Activated gamma-delta T cell (primary cell): Measurements from ENCODE around the gene HDAC6.
"Not testable (repeated sequence)": the region's sequence is repeated elsewhere in the genome, so short reads cannot be mapped to it uniquely, and the experiment has no call there.

ENCODE experiments used
- DNase-seq: peaks from one replicate; lab custom pipeline; 2025; lab: John Stamatoyannopoulos, UW

HDAC6 gene

DNA sequence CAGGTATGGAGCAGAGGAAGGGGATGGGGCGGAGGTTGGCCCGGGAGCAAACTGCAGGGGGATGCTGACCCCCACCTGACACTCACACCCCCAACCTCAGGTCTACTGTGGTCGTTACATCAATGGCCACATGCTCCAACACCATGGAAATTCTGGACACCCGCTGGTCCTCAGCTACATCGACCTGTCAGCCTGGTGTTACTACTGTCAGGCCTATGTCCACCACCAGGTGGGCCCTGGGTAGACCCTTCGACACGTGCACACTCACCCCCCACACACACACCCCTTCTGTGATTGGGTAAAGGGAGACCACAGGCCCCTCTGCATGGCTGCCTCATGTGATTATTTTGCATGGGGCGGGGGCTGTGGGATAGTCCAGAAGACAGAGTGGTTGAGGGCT lies 22.2 kb downstream of the HDAC6 start:
- DNase-seq, result no peak

DNA sequence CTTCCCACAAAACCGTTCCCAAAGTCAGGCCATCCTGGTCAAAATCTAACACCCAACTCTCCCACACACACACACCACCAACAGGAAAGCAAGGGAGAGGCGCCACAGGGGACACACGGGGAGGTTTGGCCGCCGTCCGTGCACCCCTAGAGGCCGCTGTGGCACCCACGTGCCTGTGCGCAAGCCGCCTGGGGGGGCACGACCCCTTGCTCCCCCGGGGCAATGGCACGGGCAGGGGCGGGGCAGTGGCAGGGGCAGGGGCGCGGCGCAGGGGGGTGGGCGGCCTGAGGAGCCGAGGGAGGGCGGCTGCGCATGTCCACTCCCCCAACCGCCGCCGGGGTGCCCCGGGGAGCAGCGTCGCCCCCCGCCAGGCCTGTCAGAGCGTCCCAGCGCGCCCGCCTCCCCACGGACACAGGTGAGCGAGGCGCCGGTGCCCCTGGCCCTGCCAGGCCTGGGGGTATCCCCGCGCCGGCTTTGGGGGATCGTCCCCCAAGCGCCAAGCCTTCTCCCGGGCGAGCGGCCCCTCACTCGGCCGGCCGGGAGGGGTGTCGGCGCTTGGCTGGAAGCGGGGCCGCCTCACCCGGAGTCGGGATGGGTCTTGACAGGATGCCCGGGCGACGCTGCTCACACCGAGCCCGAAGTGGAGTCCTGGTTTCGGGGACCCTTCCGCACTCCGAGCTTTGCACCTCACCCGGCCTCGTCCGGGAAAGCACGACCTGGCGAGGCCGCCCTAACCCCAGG lies 24.4 kb downstream of the HDAC6 start, which contains the start of gene ERAS:
Gene ERAS, plus strand, starts transcription at position 379 of the 741 bp plus-strand sequence. CDS start 2,611 bp downstream, outside the sequence.
- DNase-seq, result no peak

- no peak for DNase-seq
Measured at GRCh38 chrX:48826876-48827653, 25.2 kb downstream of the HDAC6 start.

DNA sequence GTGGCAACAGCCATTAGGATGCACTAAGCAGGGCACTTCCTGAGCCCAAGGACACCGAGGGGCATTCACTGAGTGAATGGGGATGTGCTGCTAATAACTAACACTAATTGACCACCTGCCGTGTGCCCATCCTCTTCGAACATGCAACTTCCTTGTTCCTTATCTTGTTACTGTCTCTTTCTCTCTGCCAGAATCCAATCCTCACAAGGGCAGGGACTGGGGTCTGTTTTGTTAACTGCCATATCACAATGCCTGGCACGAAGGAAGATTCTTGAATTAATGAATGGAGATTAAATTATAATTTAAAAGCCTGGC lies 25.7 kb downstream of the HDAC6 start:
- DNase-seq, result no peak

DNA sequence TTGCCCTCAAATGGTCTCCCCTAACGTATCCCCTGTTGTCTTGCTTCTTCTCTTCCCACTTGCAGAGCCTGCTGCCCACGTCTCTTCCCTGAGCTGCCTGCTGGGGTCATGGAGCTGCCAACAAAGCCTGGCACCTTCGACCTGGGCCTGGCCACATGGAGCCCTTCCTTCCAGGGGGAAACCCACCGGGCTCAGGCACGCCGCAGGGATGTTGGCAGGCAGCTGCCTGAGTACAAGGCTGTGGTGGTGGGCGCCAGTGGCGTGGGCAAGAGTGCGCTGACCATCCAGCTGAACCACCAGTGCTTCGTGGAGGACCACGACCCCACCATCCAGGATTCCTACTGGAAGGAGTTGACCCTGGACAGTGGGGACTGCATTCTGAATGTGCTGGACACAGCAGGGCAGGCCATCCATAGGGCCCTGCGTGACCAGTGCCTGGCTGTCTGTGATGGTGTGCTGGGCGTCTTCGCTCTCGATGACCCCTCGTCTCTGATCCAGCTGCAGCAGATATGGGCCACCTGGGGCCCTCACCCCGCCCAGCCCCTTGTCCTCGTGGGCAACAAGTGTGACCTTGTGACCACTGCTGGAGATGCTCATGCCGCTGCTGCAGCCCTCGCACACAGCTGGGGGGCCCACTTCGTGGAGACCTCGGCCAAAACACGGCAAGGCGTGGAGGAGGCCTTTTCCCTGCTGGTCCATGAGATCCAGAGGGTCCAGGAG lies 27.3 kb downstream of the HDAC6 start:
- no peak for DNase-seq

DNA sequence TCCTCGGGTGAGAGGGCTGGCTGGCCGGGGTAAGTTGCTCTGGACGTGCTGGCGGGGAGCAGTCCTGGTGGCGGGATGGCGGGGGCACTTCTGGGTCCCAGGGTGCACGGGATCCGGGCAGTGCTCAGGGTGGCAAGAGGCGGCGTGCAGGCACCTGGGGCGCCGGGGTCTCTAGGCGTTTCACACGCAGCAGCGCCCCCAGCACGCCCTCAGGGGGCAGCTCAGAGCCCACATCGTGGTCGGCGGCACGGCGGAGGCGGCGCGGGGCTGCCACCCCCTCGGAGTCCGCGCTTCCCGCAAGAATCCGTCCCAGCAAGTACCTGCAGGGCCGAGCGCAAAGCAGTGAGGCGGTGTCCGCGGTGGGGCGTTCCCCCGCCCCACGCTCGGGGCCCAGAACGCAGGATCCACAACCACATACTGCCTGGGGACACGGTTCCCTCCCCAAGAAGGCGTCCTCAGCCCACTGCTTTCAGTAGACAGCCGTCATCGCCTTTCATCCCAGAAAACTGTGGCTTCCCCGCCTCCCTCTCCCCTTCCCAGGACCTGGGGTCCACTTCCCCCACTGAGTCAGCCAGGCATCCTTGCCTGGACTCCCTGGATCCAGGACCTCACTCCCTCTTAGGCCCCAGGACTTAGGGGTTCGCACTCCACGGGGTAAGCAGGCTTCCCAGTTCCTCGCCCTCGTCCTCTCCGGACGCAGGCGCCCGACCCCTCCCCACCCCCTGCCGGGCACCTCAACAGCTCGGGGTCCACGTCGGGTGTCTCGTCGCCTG lies 29.5 kb downstream of the HDAC6 start:
- DNase-seq, result no peak

GRCh38 chrX:48831909-48832291 lies 30.0 kb downstream of the HDAC6 start:
- no peak for DNase-seq

GRCh38 chrX:48833542-48834138 lies 31.8 kb downstream of the HDAC6 start:
- no peak for DNase-seq

- no peak for DNase-seq
Measured at GRCh38 chrX:48834383-48834709, 32.5 kb downstream of the HDAC6 start.

DNA sequence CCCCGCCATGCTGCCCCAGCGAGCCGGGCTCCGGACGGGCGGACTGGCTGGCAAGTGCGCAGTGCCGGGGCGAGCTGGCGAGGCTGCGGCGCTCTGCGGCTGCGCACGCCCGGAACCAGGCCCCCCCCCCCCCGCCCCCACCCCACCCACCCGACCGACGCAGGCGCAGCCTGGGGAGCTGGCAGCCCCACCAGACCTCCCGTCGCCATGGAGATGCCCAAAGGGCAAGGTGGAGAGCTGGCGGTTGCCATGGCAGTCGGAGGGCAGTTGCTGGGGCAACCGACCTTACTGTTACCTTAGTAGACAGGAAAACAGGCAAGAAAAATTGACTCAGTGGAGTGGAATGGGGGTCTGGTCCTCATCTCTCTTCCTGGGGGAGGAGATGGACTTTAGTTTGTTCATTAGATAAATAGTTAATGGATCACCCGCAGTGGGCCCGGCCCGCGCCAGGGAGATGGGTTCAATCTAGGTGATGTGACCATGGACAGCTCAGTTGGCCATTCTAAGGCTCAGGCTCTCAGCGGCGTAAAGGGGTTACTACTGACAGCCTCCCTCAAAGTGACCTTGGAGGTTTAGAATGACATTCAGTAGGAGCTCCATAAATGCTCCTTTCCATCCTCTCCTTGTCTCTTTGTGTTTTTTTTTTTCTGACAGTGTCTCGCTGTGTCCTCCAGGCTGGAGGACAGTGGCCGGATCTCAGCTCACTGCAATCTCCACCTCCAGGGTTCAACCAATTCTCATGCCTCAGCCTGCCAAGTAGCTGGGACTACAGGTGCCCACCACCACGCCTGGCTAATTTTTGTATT lies 33.9 kb downstream of the HDAC6 start, which contains the start of gene PCSK1N:
Gene PCSK1N, minus strand, starts transcription at position 87 of the 806 bp plus-strand sequence. Its CDS starts 78 bp downstream, at position 9.
- DNase-seq, result no peak

DNA sequence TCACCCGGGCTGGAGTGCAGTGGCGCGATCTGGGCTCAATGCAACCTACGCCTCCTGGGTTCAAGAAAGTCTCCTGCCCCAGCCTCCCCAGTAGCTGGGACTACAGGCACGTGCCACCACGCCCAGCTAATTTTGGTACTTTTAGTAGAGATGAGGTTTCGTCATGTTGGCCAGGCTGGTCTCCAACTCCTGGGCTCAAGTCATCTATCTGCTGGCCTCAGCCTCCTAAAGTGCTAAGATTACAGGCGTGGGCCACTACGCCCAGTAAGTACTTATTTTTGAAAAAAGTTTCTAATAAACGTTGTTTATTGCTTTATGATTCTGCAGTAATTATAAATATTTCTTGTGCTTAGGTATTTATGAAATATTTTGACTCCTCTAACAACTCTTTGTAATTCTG lies 37.8 kb downstream of the HDAC6 start:
- DNase-seq, result no peak

DNA sequence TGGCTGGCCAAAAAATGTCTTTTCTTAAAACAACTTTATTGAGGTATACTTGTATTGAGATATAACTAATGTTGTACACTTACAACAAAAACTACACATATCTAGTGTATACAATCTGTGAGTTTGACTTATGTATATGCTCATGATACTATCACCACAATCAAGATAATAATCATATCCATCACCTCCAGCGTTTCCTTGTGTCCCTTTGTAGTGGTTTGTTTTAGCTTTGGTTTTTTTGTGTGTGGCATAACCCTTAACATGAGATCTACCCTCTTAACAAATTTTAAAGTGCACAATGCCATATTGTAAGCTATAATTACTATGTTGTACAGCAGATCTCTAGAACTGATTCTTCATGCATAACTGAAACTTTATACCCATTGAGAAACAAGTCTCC lies 47.0 kb downstream of the HDAC6 start:
- no peak for DNase-seq

DNA sequence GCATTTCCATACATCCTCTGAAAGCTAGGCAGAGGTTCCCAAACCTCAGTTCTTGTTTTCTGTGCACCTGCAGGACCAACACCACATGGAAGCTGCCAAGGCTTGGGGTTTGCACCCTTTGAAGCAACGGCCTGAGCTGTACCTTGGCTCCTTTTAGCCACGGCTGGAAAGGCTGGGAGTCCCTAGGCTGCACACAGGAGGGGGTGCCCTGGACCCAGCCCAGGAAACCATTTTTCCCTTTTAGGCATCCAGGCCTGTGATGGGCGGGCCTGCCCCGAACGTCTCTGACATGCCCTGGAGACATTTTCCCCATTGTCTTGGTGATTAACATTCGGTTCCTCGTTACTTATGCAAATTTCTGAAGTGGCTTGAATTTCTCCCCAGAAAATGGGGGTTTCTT lies 51.0 kb downstream of the HDAC6 start:
- DNase-seq, result no peak

- DNase-seq, result not testable (repeated sequence)
Measured at GRCh38 chrX:48853494-48853893, 51.6 kb downstream of the HDAC6 start.

- not testable (repeated sequence) for DNase-seq
Measured at GRCh38 chrX:48854121-48854804, 52.4 kb downstream of the HDAC6 start.

GRCh38 chrX:48854898-48855297 lies 53.0 kb downstream of the HDAC6 start:
- DNase-seq, result no peak

GRCh38 chrX:48864210-48864609 lies 62.3 kb downstream of the HDAC6 start:
- no peak for DNase-seq

GRCh38 chrX:48872017-48872416 lies 70.2 kb downstream of the HDAC6 start:
- not testable (repeated sequence) for DNase-seq
